Activated T-cell treated with anti-CD3 and anti-CD28 coated beads for 48 hours (primary cell): Measurements from ENCODE around the gene EIPR1.
"Not testable (repeated sequence)": the region's sequence is repeated elsewhere in the genome, so short reads cannot be mapped to it uniquely, and the experiment has no call there.

Source experiments
- DNase-seq: peaks from one replicate; pipeline ENCODE4 v3.0.0-alpha.2; 2020; ENCODE audit warnings: low read depth

Gene EIPR1

DNA sequence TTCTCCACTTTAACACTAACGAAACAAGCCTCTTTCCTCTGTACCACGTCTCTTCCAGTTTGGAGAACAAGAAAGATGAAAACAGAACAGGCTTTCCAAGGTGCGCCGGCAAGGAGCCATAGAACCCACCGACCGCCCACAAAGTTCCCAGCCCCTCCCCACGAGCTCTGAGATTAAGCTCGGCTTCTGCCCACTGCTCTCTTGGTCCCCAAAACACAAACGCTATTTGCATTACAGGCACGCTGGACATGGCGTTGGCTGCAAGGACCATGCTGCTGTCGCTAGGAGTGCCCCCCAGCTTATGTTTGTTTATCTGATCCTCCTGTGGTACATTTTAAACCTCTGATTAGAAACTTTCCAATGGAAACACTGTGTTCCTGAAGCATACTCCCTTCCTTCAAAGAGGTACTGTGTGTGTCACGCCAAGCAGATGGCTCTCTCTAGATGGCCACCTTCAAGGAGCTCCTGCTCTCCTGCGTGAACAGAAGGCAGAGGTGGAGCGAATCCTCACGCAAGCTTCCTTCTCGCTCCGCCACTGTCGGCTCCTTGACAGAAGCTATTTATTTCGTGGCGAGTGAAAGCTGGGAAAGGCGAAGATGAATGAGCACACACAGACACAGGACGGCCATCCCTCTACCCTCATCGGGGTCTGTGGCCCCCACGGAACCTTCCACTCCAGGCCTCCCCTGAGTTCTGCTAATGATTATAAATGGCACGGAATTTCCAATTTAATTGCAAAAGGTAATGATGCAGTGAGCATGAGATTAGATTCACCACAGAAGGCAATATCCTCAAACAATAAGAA lies 166.2 kb downstream of the EIPR1 start:
- DNase-seq, result no peak

- DNase-seq, result no peak
These were observed 167.4 kb downstream of the EIPR1 start for GRCh38 chr2:3210257-3210656.

- no peak for DNase-seq
These were observed 168.4 kb downstream of the EIPR1 start for GRCh38 chr2:3209258-3209657.

GRCh38 chr2:3208591-3208990 lies 169.0 kb downstream of the EIPR1 start:
- no peak for DNase-seq

- no peak for DNase-seq
These were observed 169.4 kb downstream of the EIPR1 start for GRCh38 chr2:3208179-3208578.

- DNase-seq, result no peak
These were observed 170.5 kb downstream of the EIPR1 start for GRCh38 chr2:3207091-3207491.

DNA sequence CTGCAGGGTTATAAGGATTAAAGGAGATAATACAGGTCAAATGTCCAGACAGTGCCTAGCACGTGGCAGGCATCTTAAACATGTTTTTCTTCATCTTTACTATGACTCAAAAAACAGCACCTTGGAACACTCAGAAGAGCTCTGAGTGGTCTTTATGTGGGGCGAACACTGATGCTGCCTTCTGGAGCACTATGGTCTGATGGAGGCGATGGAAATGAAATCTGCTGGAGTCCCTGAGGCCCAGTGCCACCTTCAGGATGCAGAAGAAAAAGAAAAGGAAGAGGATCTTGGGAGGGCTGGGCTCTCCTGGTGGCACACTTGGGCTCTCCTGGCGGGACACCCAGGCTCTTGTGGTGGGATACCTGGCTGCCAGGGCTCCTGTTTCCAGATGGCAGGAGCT lies 171.8 kb downstream of the EIPR1 start:
- DNase-seq, result no peak

- DNase-seq, result no peak
These were observed 173.4 kb downstream of the EIPR1 start for GRCh38 chr2:3204031-3204821.

DNA sequence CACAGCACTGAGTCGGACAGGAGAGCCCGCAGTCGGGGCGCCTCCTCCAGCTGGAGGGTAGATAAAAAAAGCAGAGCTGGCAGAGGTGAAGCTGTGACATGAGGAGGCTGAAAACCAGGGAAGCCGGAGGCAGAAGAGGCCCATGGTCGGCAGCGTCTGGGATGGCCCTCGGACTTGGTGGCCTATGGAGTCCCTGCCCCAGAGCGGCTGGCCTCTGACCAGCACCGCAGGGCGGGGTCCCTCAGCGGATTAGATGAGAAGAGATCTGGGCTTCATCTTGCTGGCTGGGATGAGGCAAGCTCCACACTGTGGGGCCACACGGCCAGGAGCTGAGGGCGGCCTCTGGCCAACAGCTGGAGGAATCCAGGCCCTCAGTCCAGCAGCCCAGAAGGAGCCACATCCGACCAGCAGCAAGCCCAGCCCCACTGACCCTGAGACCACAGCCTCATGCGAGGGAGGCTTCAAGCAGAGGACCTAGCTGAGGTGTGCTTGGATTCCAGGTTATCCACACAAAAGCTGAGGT lies 174.1 kb downstream of the EIPR1 start:
- no peak for DNase-seq

DNA sequence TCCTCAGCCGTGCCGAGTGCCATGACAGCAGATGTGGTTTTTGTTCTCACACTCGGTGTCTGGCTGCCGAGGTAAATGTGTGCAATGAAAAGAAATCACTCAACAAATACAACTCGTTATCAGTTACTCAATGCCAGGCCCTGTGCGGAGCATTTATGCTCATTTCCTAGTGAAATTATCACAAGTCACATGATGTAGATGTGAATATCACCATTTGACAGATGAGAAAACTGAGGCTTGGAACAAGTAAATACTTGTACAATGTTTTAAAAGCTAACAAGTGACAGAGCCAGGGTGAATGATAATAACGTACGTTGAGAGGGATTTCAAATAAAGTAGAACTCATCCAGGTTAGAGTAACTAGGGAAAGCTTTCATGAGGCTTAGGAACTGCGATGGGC lies 174.7 kb downstream of the EIPR1 start:
- no peak for DNase-seq

GRCh38 chr2:3201281-3201680 lies 176.3 kb downstream of the EIPR1 start:
- no peak for DNase-seq

DNA sequence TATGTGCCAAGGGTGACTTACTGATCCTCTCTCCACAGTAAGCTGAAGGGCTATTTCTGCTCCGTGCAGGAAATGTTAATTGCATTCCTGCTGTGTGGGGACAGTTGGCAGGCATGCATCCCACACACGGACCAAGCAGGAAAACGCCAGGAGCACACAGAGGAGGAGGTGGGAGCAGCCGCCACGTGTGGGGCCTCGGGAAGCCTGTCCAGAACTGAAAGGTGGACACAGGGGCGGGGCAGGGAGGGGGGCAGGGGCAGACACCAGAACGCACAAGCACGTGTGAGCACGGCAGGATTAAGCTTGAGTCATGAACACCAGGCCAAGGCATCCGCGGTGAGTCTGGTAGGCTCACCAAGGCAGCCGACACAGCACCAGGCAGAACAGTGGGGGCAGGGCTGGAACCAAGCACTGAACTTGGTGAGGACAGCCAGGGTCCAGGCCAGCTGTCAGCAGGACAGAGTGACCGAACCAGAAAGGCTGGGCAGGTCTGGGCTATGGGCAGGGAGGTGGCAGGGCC lies 177.1 kb downstream of the EIPR1 start:
- no peak for DNase-seq

GRCh38 chr2:3199627-3200345 lies 177.8 kb downstream of the EIPR1 start:
- no peak for DNase-seq

DNA sequence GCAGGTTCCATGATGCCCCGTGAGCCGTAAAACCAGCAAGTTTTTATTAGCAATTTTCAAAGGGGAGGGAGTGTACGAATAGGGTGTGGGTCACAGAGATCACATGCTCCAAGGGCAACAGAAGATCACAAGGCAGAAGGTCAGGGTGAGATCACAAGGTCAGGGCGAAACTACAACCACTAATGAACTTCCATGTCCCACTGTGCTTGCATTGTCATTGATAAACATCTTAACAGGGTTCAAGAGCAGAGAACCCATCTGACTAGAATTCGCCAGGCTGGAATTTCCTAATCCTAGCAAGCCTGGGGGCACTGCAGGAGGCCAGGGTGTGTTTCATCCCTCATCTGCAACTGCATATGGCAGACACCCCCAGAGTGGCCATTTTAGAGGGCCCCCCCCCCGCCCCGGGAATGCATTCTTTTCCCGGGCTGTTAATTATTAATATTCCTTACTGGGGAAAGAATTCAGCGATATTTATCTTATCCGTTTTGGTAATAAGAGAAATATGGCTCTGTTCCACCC lies 178.9 kb downstream of the EIPR1 start:
- not testable (repeated sequence) for DNase-seq

DNA sequence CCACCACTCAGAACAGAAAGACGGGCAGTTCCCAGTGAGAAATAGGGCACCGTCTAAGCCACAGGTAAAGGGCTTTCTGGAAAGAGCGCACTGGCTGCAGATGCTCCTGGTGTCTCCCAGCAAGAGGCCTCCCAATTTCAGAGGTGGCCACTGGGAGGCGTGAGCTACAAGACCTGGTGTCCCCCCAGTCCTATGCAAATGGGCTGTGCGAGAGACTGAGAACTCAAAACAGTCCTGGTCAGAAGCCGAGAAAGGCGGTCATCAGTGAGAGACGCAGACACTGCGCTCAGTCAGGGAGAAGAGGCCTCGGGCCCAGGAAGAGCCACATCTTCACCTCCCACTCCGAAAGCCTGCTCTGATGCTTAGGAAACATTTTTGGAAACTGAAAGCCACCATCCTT lies 179.5 kb downstream of the EIPR1 start:
- DNase-seq, result no peak

- DNase-seq, result no peak
These were observed 180.3 kb downstream of the EIPR1 start for GRCh38 chr2:3197308-3197707.

GRCh38 chr2:3196716-3197115 lies 180.9 kb downstream of the EIPR1 start:
- no peak for DNase-seq

- DNase-seq, result no peak
These were observed 181.8 kb downstream of the EIPR1 start for GRCh38 chr2:3195641-3196476.

DNA sequence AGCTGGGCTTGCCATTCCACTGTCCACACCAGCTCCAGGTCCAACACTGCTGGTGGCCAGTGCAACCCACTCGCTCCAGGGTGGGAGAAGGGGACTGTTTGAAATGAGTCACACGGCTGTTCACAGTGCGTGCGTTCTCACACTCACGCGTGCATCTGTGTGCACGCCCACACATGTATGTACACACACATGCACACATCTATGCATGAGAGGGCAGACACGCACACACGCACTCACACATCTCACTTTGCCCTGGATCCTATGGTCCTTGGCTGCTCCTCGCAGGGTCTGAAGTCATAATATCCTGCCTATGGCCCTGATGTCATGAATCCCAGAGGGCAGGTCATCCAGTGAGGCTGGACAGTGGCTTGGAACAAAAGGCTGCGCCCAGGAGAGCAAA lies 182.8 kb downstream of the EIPR1 start:
- no peak for DNase-seq

DNA sequence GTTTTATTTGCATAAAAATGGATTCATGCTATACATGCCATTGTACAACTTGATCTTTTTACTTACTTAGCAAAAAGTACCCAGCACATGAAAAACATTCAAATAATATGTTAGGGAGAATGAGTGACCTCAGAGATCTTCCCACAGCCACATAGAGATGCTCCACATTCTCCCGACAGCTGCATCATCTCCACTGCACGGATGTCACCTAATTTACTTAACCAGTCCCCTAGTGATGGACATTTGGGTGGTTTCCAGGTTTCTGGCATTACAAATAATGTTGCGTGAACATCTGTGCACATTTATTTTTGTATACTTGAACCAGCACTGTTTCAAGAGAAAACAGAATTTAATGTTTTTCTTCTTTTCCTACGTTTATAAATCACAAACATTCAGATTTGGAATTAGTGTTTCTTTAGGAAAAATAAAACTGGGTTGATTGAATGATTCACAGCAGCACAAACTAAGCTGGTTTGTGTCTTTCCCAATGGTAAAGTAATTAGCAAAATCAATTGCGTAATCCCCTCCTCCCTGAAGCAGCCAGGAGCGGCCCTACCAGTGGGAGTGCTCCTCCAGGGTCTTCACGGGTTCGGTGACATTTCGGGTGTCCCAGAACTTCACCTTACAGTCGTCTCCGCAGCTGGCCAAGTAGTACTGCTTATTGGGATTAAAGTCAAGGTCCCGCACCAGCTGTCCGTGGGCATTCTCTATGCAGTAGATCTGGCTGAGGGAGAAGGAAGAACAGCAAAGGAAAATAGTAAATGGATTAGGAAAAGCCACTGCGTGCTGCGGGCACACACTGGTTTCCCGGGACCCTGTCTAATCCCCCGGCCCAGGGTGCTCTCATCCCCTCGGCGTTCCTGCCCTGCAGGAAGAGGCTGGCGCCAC lies 183.9 kb downstream of the EIPR1 start:
- no peak for DNase-seq
